ENCODE measurements around the gene LCTL. TPM values are rescaled to one million over a fixed set of nuclear protein-coding genes. Genes with fewer than 3 reads are reported as not detected.
A peak's percentile ranks its signal among the peaks of the same experiment; 100 is the strongest.

Gene LCTL, protein sequence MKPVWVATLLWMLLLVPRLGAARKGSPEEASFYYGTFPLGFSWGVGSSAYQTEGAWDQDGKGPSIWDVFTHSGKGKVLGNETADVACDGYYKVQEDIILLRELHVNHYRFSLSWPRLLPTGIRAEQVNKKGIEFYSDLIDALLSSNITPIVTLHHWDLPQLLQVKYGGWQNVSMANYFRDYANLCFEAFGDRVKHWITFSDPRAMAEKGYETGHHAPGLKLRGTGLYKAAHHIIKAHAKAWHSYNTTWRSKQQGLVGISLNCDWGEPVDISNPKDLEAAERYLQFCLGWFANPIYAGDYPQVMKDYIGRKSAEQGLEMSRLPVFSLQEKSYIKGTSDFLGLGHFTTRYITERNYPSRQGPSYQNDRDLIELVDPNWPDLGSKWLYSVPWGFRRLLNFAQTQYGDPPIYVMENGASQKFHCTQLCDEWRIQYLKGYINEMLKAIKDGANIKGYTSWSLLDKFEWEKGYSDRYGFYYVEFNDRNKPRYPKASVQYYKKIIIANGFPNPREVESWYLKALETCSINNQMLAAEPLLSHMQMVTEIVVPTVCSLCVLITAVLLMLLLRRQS
- total RNA-seq = under 0.01 TPM in 1 of 2 replicates, not detected in the other

DNA sequence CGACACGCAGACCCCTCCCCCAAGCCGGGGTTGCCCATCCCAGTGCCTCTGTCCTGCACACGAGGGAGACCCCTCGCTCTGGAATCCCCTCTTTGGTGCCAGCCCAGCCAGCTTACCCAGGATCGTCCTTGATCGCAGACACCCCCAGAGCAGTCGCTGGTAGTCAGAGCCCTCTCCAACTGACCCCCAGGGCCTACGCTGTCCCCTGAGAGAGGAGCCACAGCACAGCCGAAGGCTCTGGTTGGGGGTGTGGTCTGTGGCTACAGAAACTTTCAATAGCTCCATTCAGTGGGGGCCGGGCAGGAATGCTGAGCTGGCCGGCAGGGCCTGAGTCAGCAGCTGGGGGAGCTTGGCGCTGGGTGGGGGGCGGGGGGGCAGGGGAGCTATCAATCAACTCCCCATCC, at the start of gene LCTL:
LCTL (minus strand) TSS at position 258 of the 404 bp plus-strand sequence. CDS start 633 bp downstream, outside the sequence.
- DNase-seq (ENCODE audit: low read depth in 2 of 2) = no peak

- DNase-seq (ENCODE audit: low read depth in 2 of 2) = no peak
Observed at GRCh38 chr15:66614951-66615760, 49.4 kb upstream of the LCTL start.

- no peak for DNase-seq (ENCODE audit: low read depth in 2 of 2)
Observed at GRCh38 chr15:66614456-66614855, 48.7 kb upstream of the LCTL start.

GRCh38 chr15:66613743-66614142, 47.9 kb upstream of the LCTL start:
- peak; percentile 79 to 81 for DNase-seq (ENCODE audit: low read depth in 2 of 2)

DNA sequence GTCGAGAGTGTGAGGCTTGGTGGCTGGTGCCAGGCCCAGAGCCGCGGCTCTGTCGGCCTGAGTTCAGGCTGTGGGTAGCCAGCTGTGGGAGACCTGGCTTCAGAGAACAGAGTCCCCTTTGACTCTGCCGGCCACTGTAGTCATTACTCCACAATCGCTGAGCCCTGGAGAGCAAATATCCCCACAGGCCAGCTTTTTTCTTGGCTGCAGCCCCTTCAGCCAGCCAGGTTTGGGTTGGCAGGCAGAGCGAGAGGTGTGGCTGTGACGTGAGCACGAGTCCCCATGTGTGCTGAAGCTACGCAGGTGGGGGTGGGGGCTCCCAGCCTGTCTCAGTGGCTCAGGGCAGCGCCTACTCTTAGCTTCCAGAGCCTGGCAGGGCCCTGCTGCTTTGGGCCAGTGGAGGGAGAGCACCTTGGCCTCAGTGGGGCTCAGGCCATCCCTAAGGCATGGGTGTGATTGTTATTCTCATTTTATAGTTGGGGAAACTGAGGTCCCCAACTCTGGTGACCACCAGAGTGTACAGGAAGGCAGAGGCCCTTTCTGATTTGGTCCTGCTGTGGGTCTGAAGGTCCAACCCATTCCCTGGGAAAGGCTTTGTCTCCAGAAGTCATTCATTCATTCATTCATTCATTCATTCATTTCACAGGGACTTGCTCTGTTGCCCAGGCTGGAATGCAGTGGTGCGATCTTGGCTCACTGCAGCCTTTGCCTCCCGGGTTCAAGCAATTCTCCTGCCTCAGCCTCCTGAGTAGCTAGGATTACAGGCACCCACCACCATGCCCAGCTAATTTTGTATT, 45.7 kb upstream of the LCTL start:
- no peak for DNase-seq (ENCODE audit: low read depth in 2 of 2)

DNA sequence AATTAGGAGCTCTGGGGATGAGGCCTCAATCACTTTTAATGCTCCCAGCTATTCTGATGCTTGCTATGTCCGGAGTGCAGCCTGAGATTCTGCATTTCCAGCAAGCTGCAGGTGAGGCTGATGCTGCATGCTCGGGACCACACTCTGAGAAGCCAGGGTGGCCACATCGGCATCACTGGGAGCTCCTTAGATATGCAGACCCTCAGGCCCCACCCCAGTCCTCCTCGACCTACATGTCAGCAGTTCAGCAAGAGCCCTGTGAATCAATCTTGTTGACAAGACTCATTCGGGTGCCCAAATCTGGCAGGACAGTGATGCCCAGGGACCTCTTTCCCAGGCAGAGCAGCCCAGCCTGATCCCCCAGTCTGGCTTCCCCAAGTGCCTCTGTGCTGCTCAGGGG, 44.1 kb upstream of the LCTL start:
- no peak for DNase-seq (ENCODE audit: low read depth in 2 of 2)

DNA sequence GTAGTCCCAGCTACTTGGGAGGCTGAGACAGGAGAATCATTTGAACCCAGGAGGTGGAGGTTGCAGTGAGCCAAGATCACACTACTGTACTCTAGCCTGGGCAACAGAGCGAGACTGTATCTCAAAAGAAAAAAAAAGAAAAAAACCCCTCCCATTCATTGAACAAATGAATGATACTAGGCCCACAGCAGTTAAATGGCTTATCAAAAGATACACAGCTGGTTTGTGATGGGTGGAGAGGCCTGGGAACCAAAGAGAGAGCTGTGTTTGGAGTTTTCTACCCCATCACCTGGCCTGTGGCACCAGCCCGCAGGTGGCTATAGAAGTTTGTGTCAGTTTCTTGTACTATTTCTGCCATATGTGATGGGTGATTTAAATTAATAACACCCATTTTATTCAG, 43.1 kb upstream of the LCTL start:
- no peak for DNase-seq (ENCODE audit: low read depth in 2 of 2)

DNA sequence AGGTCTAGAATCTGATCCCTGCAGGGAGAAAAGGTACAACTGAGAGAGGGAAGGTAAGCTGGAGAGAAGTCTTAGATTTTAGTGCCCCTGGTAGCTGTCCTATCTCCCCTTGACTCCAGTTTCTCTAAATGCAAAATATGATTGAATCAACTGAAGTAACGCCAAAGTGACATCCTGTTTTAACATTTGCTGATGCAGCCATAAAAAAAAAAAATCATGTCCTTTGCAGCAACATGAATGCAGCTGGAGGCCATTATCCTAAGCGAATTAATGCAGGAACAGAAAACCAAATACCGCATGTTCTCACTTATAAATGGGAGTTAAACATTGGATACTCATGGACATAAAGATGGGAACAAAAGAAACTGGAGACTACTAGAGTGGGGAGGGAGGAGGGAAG, 42.4 kb upstream of the LCTL start:
- DNase-seq (ENCODE audit: low read depth in 2 of 2) = no peak

- DNase-seq (ENCODE audit: low read depth in 2 of 2) = peak; percentile 66 to 82
Observed at GRCh38 chr15:66603301-66604179, 37.7 kb upstream of the LCTL start.

- no peak for DNase-seq (ENCODE audit: low read depth in 2 of 2)
Observed at GRCh38 chr15:66601521-66601920, 35.7 kb upstream of the LCTL start.

DNA sequence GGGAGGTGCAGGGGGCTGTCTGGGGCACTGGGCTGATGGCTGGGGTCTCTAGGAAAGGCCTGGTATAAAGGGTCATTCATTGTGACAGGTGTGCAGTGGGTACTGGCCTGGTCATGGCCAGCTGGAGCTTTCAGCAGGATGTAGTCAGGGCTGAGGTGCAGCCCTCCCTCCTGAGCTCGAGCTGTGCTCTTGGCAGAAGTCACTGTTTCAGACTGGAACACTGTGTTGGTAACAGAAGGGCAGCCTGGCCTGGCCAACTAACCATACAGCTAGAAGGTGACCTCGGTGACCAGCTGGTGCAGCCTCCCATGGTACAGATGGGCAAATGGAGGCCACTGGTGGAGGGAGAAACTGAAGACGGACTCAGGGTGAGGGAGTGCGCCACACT, 34.4 kb upstream of the LCTL start:
- no peak for DNase-seq (ENCODE audit: low read depth in 2 of 2)

DNA sequence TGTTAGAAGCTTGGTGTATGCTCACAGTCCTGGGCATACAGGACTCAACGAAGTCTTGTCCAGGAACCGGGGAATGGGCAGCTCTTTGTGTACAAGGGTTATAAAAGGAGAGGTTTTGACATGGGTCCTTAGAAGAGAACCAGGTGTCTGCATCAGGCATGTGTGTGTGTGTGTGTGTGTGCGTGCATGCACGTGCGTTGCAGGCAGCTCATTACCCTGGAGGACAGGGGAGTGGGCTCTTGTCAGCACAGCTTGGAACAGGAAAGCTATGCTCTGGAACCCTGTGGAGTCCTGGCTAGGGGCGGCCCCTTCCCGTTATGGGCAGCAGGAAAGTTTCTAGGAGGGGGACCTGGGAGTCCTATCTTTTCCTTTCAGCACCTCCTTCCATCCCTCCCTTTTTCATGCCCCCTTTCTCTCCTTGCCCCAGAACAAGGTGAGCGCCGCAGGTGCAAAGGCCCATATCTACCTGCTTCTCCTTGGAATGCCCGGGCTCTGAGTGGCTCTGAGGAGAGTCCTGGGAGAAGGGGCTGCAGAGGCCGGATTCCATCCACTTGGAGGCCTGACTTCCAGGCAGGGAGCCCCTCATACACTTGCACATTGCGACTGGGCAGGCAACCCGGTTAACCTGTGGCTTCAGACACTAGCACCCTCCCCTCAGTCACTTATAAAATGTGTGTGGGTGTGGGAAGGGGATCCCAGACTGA, 33.9 kb upstream of the LCTL start:
- DNase-seq (ENCODE audit: low read depth in 2 of 2) = no peak

DNA sequence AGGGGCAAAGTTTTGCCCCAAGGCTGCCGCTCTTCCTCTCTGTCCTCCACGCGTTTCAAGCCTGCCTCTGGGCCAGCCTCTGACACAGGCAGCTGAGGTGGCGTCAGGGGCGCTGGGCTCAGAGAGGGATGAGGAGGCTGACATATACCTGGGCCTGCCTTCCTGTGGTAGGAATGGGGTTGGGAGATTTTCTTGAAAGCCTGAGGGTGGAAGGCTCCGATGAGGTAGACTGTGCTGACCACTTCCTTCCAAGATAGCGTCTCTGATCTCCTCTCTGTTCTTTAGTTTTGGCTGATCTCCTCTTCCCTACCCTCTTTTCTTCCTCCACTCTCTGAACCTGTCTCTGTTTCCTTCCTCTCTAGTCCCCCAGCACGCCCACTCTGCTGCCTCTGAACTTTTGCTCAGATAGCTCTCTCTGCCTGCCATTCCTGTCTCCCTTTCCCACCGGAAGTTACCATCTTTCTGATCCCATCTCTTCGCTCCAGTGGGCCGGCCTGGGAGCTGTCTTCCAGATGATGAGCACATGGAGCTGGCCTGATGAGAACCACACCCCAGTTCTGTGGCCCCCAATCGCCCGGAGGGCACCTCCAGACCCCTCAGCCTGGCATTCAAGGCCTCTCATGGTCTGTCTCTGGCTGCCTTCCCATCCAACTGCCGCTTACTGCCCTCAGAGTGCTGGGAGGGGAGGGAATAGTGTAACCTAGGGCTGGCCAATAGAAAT, 32.5 kb upstream of the LCTL start:
- no peak for DNase-seq (ENCODE audit: low read depth in 2 of 2)

GRCh38 chr15:66595931-66596545, 30.2 kb upstream of the LCTL start:
- no peak for DNase-seq (ENCODE audit: low read depth in 2 of 2)

GRCh38 chr15:66595332-66595731, 29.5 kb upstream of the LCTL start:
- DNase-seq (ENCODE audit: low read depth in 2 of 2) = no peak

DNA sequence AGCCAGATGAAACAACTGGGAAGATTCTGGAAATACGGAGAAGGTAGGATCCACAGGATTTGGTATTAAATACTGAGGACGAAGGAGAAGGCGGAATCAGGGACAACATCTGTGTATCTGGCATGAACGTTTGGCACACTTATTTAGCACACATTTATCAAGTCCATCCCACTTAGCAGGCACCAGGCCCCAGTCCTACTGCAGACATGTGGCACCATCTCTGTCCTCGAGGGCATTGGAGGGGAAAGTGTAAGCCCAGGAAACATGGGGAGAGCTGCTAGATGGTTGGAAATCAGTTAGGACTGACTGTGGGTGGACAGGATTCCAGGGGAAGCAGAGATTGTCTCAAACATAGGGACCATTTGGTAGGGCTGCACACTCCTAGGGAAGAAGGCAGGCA, 29.0 kb upstream of the LCTL start:
- DNase-seq (ENCODE audit: low read depth in 2 of 2) = no peak

GRCh38 chr15:66594344-66594743, 28.5 kb upstream of the LCTL start:
- no peak for DNase-seq (ENCODE audit: low read depth in 2 of 2)

- peak in 1 of 2 donors; percentile 53 for DNase-seq (ENCODE audit: low read depth in 2 of 2)
Observed at GRCh38 chr15:66593219-66593780, 27.5 kb upstream of the LCTL start.

Measured in lung microvascular endothelial cell (primary cell).